K562 (cell line): Measurements from ENCODE around the gene DDIT3. TPM values are rescaled to one million over a fixed set of nuclear protein-coding genes. Genes with fewer than 3 reads are reported as not detected.

Source experiments
- ATAC-seq: fragments of 200-7000 bp; cut with Tn5 transposase; 3 replicates; pipeline ENCODE4 v1.9.1; 2020; ENCODE audit warnings: moderate library complexity
- BruUV-seq: library from RNA; stranded (reverse); fragments of 400-500 nt; replicated peaks from 2 replicates; lab custom pipeline; 2021; lab: Mats Ljungman, UMichigan
- CTCF ChIA-PET: fragments of 300-600 bp; formaldehyde crosslinking; extraction: SDS; loops from one replicate; lab custom pipeline; 2021; ENCODE audit warnings: low intra/inter-chr PET ratio; lab: Yijun Ruan, JAX
- POLR2A ChIA-PET: fragments of 300-600, 350-650 bp; sonication (Branson Sonifier 250); formaldehyde crosslinking; extraction: SDS; loops from one replicate; lab custom pipeline; 2021; ENCODE audit warnings: antibody characterized with exemption, inconsistent platforms; lab: Yijun Ruan, JAX
- DNase-seq, 4 experiments: peaks; one replicate each; pipeline versions ENCODE4 v3.0.0 to v3.0.0-alpha.2; 2011 to 2018; ENCODE audit warnings: low spot score in 3 of 4, mixed read lengths in 3 of 4; ENCODE audit errors: extremely low read depth in 1 of 4
- FAIRE-seq: peaks from 2 replicates; lab custom pipeline; 2011; peaks lifted over from hg19 to GRCh38; lab: Jason Lieb, UNC
- H2AFZ ChIP-seq: 2 replicates; pipeline ENCODE4 v1.6.0; 2011; ENCODE audit warnings: low read depth, low read length, control low read depth, inconsistent platforms
- H3K27ac ChIP-seq: fragments of 200-600 bp; 3 replicates; pipeline ENCODE4 v1.8.0; 2011; ENCODE audit warnings: low read depth, mild to moderate bottlenecking, control low read depth, inconsistent platforms, low read length, moderate library complexity, mixed read lengths; ENCODE audit errors: extremely low read depth
- H3K27me3 ChIP-seq, 2 experiments: fragments of 300-600 bp in 1 of 2; 2 replicates in 1 of 2; 3 replicates in 1 of 2; pipeline versions ENCODE4 v1.6.0 to v1.8.0; 2011; ENCODE audit warnings: inconsistent platforms in 2 of 2, low read length in 2 of 2, mild to moderate bottlenecking in 1 of 2, mixed read lengths in 1 of 2, moderate library complexity in 1 of 2; ENCODE audit not compliant: control insufficient read depth in 2 of 2, insufficient read depth in 2 of 2
- H3K36me3 ChIP-seq: fragments of 300-600 bp; 3 replicates; pipeline ENCODE4 v1.8.0; 2011; ENCODE audit warnings: mild to moderate bottlenecking, low read length, inconsistent platforms; ENCODE audit not compliant: control insufficient read depth, insufficient read depth
- H3K4me1 ChIP-seq, 2 experiments: fragments of 200-600 bp in 1 of 2; replicated peaks in 1 of 2; 2 replicates in 1 of 2; 3 replicates in 1 of 2; pipeline versions ENCODE4 v1.5.1 to v1.8.0; 2011; ENCODE audit warnings: inconsistent platforms in 2 of 2, low read length in 2 of 2, mild to moderate bottlenecking in 1 of 2, mixed read lengths in 1 of 2, moderate library complexity in 1 of 2; ENCODE audit not compliant: control insufficient read depth in 2 of 2, insufficient read depth in 2 of 2
- H3K4me2 ChIP-seq: 2 replicates; pipeline ENCODE4 v1.6.1; 2011; ENCODE audit warnings: low read length, control low read depth, inconsistent platforms, mixed read lengths; ENCODE audit not compliant: insufficient read depth
- H3K4me3 ChIP-seq: fragments of 200-600 bp; sonication (generic), shearing (Covaris generic); 2 replicates; pipeline ENCODE4 v1.5.1; 2016; ENCODE audit warnings: control low read depth, inconsistent platforms
- H3K79me2 ChIP-seq: fragments of 200-600 bp; 3 replicates; pipeline ENCODE4 v1.8.0; 2011; ENCODE audit warnings: low read length, inconsistent platforms; ENCODE audit not compliant: control insufficient read depth, insufficient read depth
- H3K9ac ChIP-seq, 2 experiments: 2 replicates each; pipeline versions ENCODE4 v1.6.0 to v1.6.1; 2011; ENCODE audit warnings: low read depth in 2 of 2, low read length in 2 of 2, control low read depth in 1 of 2, inconsistent platforms in 1 of 2, mild to moderate bottlenecking in 1 of 2, mixed read lengths in 1 of 2; ENCODE audit not compliant: insufficient read depth in 1 of 2
- H3K9me1 ChIP-seq: one replicate; pipeline ENCODE4 v1.6.0; 2011; ENCODE audit warnings: inconsistent platforms, mild to moderate bottlenecking, low read length, moderate library complexity; ENCODE audit not compliant: control insufficient read depth, insufficient read depth
- H3K9me3 ChIP-seq: replicated peaks from 2 replicates; pipeline ENCODE4 v1.5.1; 2011; ENCODE audit warnings: low read depth, low read length, inconsistent platforms; ENCODE audit not compliant: control insufficient read depth, insufficient read depth
- H4K20me1 ChIP-seq: replicated peaks from 2 replicates; pipeline ENCODE4 v1.6.1; 2011; ENCODE audit warnings: low read length, inconsistent platforms, mixed read lengths; ENCODE audit not compliant: control insufficient read depth, insufficient read depth
- CBX2 ChIP-seq: fragments of 200-600 bp; sonication (generic); IDR thresholded peaks from one replicate; pipeline ENCODE4 v1.6.1; 2012; ENCODE audit warnings: mild to moderate bottlenecking, low read length, inconsistent platforms; ENCODE audit not compliant: insufficient read depth, poor library complexity, severe bottlenecking
- ELK1 ChIP-seq: sonication (generic); formaldehyde crosslinking; IDR thresholded peaks from 2 replicates; pipeline ENCODE4 v1.8.1; 2022; ENCODE audit warnings: missing genetic modification reagents
- IRF2 ChIP-seq: sonication (generic); formaldehyde crosslinking; IDR thresholded peaks from 2 replicates; pipeline ENCODE4 v1.8.1; 2022; ENCODE audit warnings: mild to moderate bottlenecking, missing genetic modification reagents
- JUND ChIP-seq, 2 experiments: IDR thresholded peaks; 2 replicates in 1 of 2; 3 replicates in 1 of 2; pipeline ENCODE4 v1.6.1; 2011; ENCODE audit warnings: borderline replicate concordance in 2 of 2, low read depth in 2 of 2, low read length in 2 of 2, improper control_type of control experiment in 1 of 2, missing biosample characterization in 1 of 2, missing genetic modification characterization in 1 of 2, missing genetic modification reagents in 1 of 2
- KHSRP ChIP-seq: fragments of 450-650 bp; IDR thresholded peaks from 2 replicates; pipeline ENCODE4 v1.6.1; 2017
- MAFK ChIP-seq: IDR thresholded peaks from 2 replicates; pipeline ENCODE4 v1.6.1; 2011; ENCODE audit warnings: low read length, improper control_type of control experiment
- RAD51 ChIP-seq: fragments of 450-650 bp; IDR thresholded peaks from 2 replicates; pipeline ENCODE4 v1.7.1; 2016; ENCODE audit warnings: low read depth, mild to moderate bottlenecking, borderline replicate concordance
- SMARCA4 ChIP-seq: fragments of 450-650 bp; IDR thresholded peaks from 2 replicates; pipeline ENCODE4 v1.6.1; 2016
- TCF7 ChIP-seq: sonication (generic); IDR thresholded peaks from 2 replicates; pipeline ENCODE4 v1.6.1; 2016; ENCODE audit warnings: antibody characterized with exemption, borderline replicate concordance
- TEAD4 ChIP-seq, 2 experiments: sonication (generic) in 1 of 2; formaldehyde crosslinking in 1 of 2; IDR thresholded peaks; 2 replicates each; pipeline versions ENCODE4 v1.6.1 to v1.8.0; 2012 to 2022; ENCODE audit warnings: borderline replicate concordance in 1 of 2, inconsistent platforms in 1 of 2, low read length in 1 of 2, mild to moderate bottlenecking in 1 of 2, missing genetic modification reagents in 1 of 2
- TRIM28 ChIP-seq: fragments of 450-650 bp; IDR thresholded peaks from 2 replicates; pipeline ENCODE4 v1.6.1; 2017
- ZNF3 ChIP-seq: fragments of 250-450 bp; sonication (Bioruptor Pico); IDR thresholded peaks from 2 replicates; pipeline ENCODE4 v1.5.0; 2021; ENCODE audit warnings: mild to moderate bottlenecking, moderate library complexity
- ZNF780A ChIP-seq: fragments of 250-450 bp; sonication (Bioruptor Pico); IDR thresholded peaks from 2 replicates; pipeline ENCODE4 v1.5.0; 2021; ENCODE audit warnings: mild to moderate bottlenecking
- WGBS: fragments of 100-300 bp; shearing (Covaris generic); methylation state at CpG from one replicate; pipeline ENCODE4 v1.1.6; 2016; ENCODE audit warnings: low coverage, mixed read lengths; ENCODE audit not compliant: insufficient coverage; ENCODE audit errors: missing lambda C conversion rate; 5-methylcytosine and 5-hydroxymethylcytosine counted together
- in situ Hi-C: fragments of 300-500 bp; cut with MboI; formaldehyde crosslinking; loops from 4 replicates; pipeline ENCODE4 v1.15.0; 2018; ENCODE audit warnings: inconsistent platforms, mixed read lengths
- intact Hi-C: fragments of 100-400 bp; cut with micrococcal nuclease; formaldehyde crosslinking; loops from 2 replicates; pipeline ENCODE4 v1.14.2; 2022
- polyA plus RNA-seq, 8 experiments: library from polyadenylated mRNA; depleted of rRNA in 4 of 8; stranded (reverse) in 5 of 8; unstranded in 3 of 8; fragments of >200 nt; fragmentation: Nextera tagmentation in 2 of 8; fragmentation: Illumina TruSeq in 1 of 8; extraction: Ambion mirVana in 2 of 8; extraction: Trizol in 1 of 8; gene quantifications; 2 replicates each; pipeline versions ENCODE4 v1.2.1 to v1.2.3, GENCODE V29; 2011 to 2014; ENCODE audit warnings: inconsistent platforms in 1 of 8, missing spikeins in 1 of 8
- total RNA-seq, 7 experiments: library from RNA; depleted of rRNA in 6 of 7; stranded (reverse); fragments of >200 nt in 6 of 7; fragmentation: Illumina TruSeq in 2 of 7; extraction: Trizol in 2 of 7; gene quantifications; 2 replicates each; pipeline versions ENCODE4 v1.2.1 to v1.2.3, GENCODE V29; 2011 to 2021; ENCODE audit warnings: low replicate concordance in 1 of 7
- TF ChIP-seq, protein P1 (sequence below): fragments of 250-450 bp; sonication (Bioruptor Pico); IDR thresholded peaks from 2 replicates; pipeline ENCODE4 v1.4.0; 2020; ENCODE audit warnings: mild to moderate bottlenecking

The DDIT3 gene
- total and polyA plus RNA-seq, 9 of the 15 experiments (the other 6 are each of a cell fraction or from before 2014, with no cell fraction given): 59.1 to 272 (median 89.9) TPM

DNA sequence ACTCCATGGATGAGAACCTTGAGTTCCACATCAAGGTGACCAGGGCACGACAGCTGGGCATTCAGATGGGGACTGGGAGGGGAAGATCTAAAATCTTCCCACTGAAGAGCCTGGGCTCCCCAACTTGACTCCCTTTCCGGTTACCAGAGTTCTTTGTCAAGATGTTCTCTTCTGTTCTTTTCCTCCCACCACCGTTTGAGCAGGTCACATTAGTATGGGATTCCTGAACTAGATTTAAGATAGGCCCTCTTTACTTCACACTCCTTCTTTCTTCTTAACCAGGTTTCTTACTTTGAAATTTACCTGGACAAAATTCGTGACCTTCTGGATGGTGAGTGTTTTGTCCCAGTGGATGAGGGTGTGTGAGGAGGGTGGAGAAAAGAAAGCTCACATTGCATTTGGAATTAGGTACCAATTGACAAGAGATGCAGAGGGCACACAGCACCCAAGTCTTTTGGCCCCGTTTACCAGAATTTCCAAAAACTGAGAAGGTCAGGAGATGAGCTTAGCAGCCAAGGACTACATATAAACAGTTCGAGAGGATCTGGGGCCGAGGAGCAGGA lies 43.9 kb upstream of the DDIT3 start (continued):
- TF ChIP-seq ZNF780A (CRISPR knock-in tag) (no peak), ELK1 (CRISPR knock-in tag) (no peak), TCF7 (no peak)
- TF ChIP-seq, all 486 proteins: peak for 0

DNA sequence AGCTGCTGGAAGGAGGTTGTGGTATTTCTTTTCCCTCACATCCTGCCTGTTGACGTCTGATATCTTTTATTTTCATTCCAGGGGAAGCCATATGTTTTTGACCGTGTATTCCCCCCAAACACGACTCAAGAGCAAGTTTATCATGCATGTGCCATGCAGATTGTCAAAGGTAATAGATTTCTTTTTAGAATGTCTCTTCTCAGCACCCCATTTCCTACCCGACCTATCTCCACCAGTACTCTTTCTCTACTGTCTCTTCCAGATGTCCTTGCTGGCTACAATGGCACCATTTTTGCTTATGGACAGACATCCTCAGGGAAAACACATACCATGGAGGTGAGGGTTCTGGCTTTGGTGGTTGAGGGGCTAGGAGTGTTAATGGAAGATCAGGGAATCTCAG lies 43.0 kb upstream of the DDIT3 start:
- Histone ChIP-seq H3K27ac (no peak overlapping the region), H3K9ac (no peak overlapping the region), H3K9me1 (no peaks in the 10 kb centered on the region), H3K4me2 (no peak overlapping the region), H3K9me3 (no peaks in the 10 kb centered on the region), H3K79me2 (peaks cover 11% of the 10 kb centered on the region; the same call in 1 of the 3 replicates), H3K36me3 (peaks cover 21% of the 10 kb centered on the region; the same call in 2 of the 3 replicates), H3K4me3 (no peak overlapping the region), H4K20me1 (no peaks in the 10 kb centered on the region), H2AFZ (no peak overlapping the region), H3K4me1 (peaks cover 2 to 10% of the 10 kb centered on the region in 2 experiments; a peak in 2 of 5 replicates), H3K27me3 (no peaks in the 10 kb centered on the region)
- POLR2A ChIA-PET: interaction anchor here (2.5 kb wide), 1 partner anchor 10 kb away, joined by 16 read pairs; no protein-coding TSS in a partner anchor
- BruUV-seq: no TSS peak
- no peak for ATAC-seq
- in situ Hi-C loops: no loop called here
- CTCF ChIA-PET: no interaction called here
- WGBS: 50% methylated on average over 4 of the region's 4 CpGs
- FAIRE-seq: no peak
- intact Hi-C loops: no loop called here
- DNase-seq: no peak
- TF ChIP-seq TEAD4 (IDR thresholded peaks at IDR 0.05; ENCODE audit: low read length) (no peak), TEAD4 (CRISPR knock-in tag; IDR thresholded peaks at IDR 0.05; ENCODE audit: borderline replicate concordance) (no peak), MAFK (no peak), TRIM28 (no peak), SMARCA4 (no peak), IRF2 (CRISPR knock-in tag) (no peak), KHSRP (no peak), ZNF3 (CRISPR knock-in tag) (no peak), CBX2 (no peak), RAD51 (no peak), JUND (IDR thresholded peaks at IDR 0.05; ENCODE audit: borderline replicate concordance, low read depth, low read length) (no peak), JUND (tag; IDR thresholded peaks at IDR 0.05; ENCODE audit: borderline replicate concordance, low read depth, low read length) (no peak)
- TF ChIP-seq, protein P1, sequence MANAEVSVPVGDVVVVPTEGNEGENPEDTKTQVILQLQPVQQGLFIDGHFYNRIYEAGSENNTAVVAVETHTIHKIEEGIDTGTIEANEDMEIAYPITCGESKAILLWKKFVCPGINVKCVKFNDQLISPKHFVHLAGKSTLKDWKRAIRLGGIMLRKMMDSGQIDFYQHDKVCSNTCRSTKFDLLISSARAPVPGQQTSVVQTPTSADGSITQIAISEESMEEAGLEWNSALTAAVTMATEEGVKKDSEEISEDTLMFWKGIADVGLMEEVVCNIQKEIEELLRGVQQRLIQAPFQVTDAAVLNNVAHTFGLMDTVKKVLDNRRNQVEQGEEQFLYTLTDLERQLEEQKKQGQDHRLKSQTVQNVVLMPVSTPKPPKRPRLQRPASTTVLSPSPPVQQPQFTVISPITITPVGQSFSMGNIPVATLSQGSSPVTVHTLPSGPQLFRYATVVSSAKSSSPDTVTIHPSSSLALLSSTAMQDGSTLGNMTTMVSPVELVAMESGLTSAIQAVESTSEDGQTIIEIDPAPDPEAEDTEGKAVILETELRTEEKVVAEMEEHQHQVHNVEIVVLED (CRISPR knock-in tag): no peak
